ENCODE measurements around the gene CDK16. TPM values are rescaled to one million over a fixed set of nuclear protein-coding genes. Genes with fewer than 3 reads are reported as not detected.

CDK16 gene
- total and polyA plus RNA-seq, 2 donors (not counting 1 experiment from before 2014, with no cell fraction given), result 68.2 to 92.9 TPM

DNA sequence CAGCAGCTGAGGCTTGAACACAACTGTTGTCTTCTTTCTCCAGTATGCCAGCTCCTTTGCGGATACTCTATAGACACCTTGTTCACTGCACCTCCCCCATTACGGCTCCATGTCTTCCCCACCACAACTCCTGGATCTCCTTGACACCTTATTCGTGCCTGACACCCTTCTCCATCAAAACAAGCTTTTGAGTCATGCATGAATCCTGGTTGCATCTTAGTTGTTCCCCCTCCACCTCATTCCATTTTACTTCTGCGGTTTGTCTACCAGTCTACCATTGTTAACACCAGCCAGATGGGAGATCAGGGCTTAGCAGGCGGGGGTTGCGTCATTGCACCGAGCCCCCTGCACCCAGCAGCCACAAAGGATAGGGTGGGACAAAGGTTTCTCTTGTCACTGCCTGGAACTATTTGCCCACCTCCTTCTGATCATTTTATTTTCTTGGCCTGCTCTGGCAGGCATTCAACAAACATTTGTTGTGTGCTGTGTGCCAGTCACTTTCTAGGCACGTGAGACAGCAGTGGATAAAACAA, 2.0 kb upstream of the CDK16 start:
- TF ChIP-seq, protein P1, sequence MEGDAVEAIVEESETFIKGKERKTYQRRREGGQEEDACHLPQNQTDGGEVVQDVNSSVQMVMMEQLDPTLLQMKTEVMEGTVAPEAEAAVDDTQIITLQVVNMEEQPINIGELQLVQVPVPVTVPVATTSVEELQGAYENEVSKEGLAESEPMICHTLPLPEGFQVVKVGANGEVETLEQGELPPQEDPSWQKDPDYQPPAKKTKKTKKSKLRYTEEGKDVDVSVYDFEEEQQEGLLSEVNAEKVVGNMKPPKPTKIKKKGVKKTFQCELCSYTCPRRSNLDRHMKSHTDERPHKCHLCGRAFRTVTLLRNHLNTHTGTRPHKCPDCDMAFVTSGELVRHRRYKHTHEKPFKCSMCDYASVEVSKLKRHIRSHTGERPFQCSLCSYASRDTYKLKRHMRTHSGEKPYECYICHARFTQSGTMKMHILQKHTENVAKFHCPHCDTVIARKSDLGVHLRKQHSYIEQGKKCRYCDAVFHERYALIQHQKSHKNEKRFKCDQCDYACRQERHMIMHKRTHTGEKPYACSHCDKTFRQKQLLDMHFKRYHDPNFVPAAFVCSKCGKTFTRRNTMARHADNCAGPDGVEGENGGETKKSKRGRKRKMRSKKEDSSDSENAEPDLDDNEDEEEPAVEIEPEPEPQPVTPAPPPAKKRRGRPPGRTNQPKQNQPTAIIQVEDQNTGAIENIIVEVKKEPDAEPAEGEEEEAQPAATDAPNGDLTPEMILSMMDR (IDR thresholded peaks at IDR 0.05), result no peak
- no peak for TF ChIP-seq EZH2 (IDR thresholded peaks at IDR 0.05; ENCODE audit: borderline replicate concordance, insufficient read depth, low read depth, low read length, poor library complexity, severe bottlenecking)

More for the DNA sequence above, 2.0 kb upstream of the CDK16 start:
- Mint-ChIP-seq H3K27ac (peak overlapping the region; percentile 100), H3K27me3 (no peaks in the 10 kb centered on the region), H3K9me3 (ENCODE audit: insufficient read depth) (no peaks in the 10 kb centered on the region), H3K4me3 (peak overlapping the region; percentile 96), H3K4me1 (peaks cover 33% of the 10 kb centered on the region)
- H3K4me2 ChIP-seq (replicated peaks; ENCODE audit: low read depth, low read length, poor library complexity, severe bottlenecking), result no peak overlapping the region
- intact Hi-C loops (cut with micrococcal nuclease), result loop anchor here (5.0 to 10.0 kb wide), 2 partner anchors 459 to 1698 kb away; partner anchors contain the start of genes PIM2, SLC35A2 and SLC9A7
- ATAC-seq (ENCODE audit: low read depth) (no peak), DNase-seq (no peak)
- 100% methylated on average over 1 of the region's 8 CpGs for WGBS (ENCODE audit: insufficient coverage)
- no peak overlapping the region for H3K9ac ChIP-seq (ENCODE audit: low read length)
- peaks cover 26 to 27% of the 10 kb centered on the region in 2 donors for H3K4me1 ChIP-seq (ENCODE audit: control insufficient read depth in 2 of 2, insufficient read depth in 2 of 2, low read length in 2 of 2)
- H3K4me3 ChIP-seq (ENCODE audit: control extremely low read depth in 1 of 5, extremely low read depth in 1 of 5, insufficient read depth in 1 of 5, low read depth in 2 of 5, low read length in 4 of 5), result no peak overlapping the region
- peaks cover 26% of the 10 kb centered on the region for H4K20me1 ChIP-seq (ENCODE audit: control insufficient read depth, insufficient read depth, low read length, poor library complexity, severe bottlenecking)
- H3K36me3 ChIP-seq (replicated peaks in 1 of 2; ENCODE audit: control extremely low read depth in 1 of 2, control insufficient read depth in 1 of 2, extremely low read depth in 1 of 2, insufficient read depth in 2 of 2, low read length in 1 of 2), result peaks cover 0 to 38% of the 10 kb centered on the region in 2 experiments
- ChIA-PET POLR2A (no interaction called here), CTCF (no interaction called here)
- H3K27me3 ChIP-seq (replicated peaks in 1 of 4; ENCODE audit: control extremely low read depth in 1 of 4, control insufficient read depth in 3 of 4, insufficient read depth in 4 of 4, low read length in 3 of 4), result no peaks in the 10 kb centered on the region
- H3K79me2 ChIP-seq (ENCODE audit: control insufficient read depth, insufficient read depth, low read length), result peaks cover 28% of the 10 kb centered on the region
- H3K27ac ChIP-seq (ENCODE audit: low read length in 2 of 2), result peak overlapping the region; percentile 85 to 94
- H2AFZ ChIP-seq (ENCODE audit: insufficient read depth, low read depth, low read length, poor library complexity, severe bottlenecking), result no peak overlapping the region
- H3K9me3 ChIP-seq (ENCODE audit: control extremely low read depth in 1 of 3, control insufficient read depth in 2 of 3, insufficient read depth in 1 of 3, low read length in 2 of 3), result no peaks in the 10 kb centered on the region

Data from B cell (primary cell).